ENCODE measurements around the gene GLB1L2.

GLB1L2 gene

GRCh38 chr11:134407923-134408322 is 76.1 kb downstream of the GLB1L2 start:
- no peak for DNase-seq

- DNase-seq, result no peak
Observed at GRCh38 chr11:134409552-134410429, 78.0 kb downstream of the GLB1L2 start.

- DNase-seq, result no peak
Observed at GRCh38 chr11:134410766-134411165, 79.0 kb downstream of the GLB1L2 start.

GRCh38 chr11:134412203-134413042 is 80.6 kb downstream of the GLB1L2 start, which contains the start of gene B3GAT1:
Gene B3GAT1 (minus strand): TSS chr11:134412242. CDS start chr11:134387659, 24,583 bp downstream.
- DNase-seq, result no peak

- no peak for DNase-seq
Observed at GRCh38 chr11:134413043-134413825, 81.4 kb downstream of the GLB1L2 start.

GRCh38 chr11:134413826-134414731 is 82.3 kb downstream of the GLB1L2 start:
- DNase-seq, result no peak

GRCh38 chr11:134414766-134415765 is 83.3 kb downstream of the GLB1L2 start:
- DNase-seq, result no peak

GRCh38 chr11:134416726-134417125 is 84.9 kb downstream of the GLB1L2 start:
- DNase-seq, result no peak

GRCh38 chr11:134417871-134418840 is 86.4 kb downstream of the GLB1L2 start:
- DNase-seq, result no peak

- no peak for DNase-seq
Observed at GRCh38 chr11:134423106-134423505, 91.3 kb downstream of the GLB1L2 start.

- no peak for DNase-seq
Observed at GRCh38 chr11:134425413-134425812, 93.6 kb downstream of the GLB1L2 start.

Measured in NCI-H774 (cell line).